HG03469 (cell line): ENCODE measurements around the gene CBY2.
"Not testable (repeated sequence)": the region's sequence is repeated elsewhere in the genome, so short reads cannot be mapped to it uniquely, and the experiment has no call there.

ENCODE experiments used
- ATAC-seq: cut with Tn5 transposase; IDR thresholded peaks from one replicate; pipeline ENCODE4 v1.9.1; 2021; ENCODE audit warnings: mild to moderate bottlenecking, moderate library complexity, moderate number of reproducible peaks; ENCODE audit not compliant: unreplicated experiment

Gene CBY2

GRCh38 chr13:45737571-45738017 lies 35.5 kb downstream of the CBY2 start:
- no peak for ATAC-seq

- ATAC-seq = no peak
Observed at GRCh38 chr13:45742985-45743384, 40.9 kb downstream of the CBY2 start.

- no peak for ATAC-seq
Observed at GRCh38 chr13:45744979-45745378, 42.9 kb downstream of the CBY2 start.

GRCh38 chr13:45747071-45747470 lies 45.0 kb downstream of the CBY2 start:
- no peak for ATAC-seq

- no peak for ATAC-seq
Observed at GRCh38 chr13:45748941-45749759, 47.0 kb downstream of the CBY2 start.

GRCh38 chr13:45750566-45750965 lies 48.4 kb downstream of the CBY2 start:
- ATAC-seq = no peak

GRCh38 chr13:45751885-45752284 lies 49.8 kb downstream of the CBY2 start:
- no peak for ATAC-seq

GRCh38 chr13:45752510-45752909 lies 50.4 kb downstream of the CBY2 start:
- no peak for ATAC-seq

- ATAC-seq = not testable (repeated sequence)
Observed at GRCh38 chr13:45756498-45756897, 54.4 kb downstream of the CBY2 start.

- ATAC-seq = not testable (repeated sequence)
Observed at GRCh38 chr13:45757589-45757988, 55.5 kb downstream of the CBY2 start.

- ATAC-seq = no peak
Observed at GRCh38 chr13:45763419-45763818, 61.3 kb downstream of the CBY2 start.
